Measurements from ENCODE around the gene TC2N. TPM values are rescaled to one million over a fixed set of nuclear protein-coding genes. Genes with fewer than 3 reads are reported as not detected.

The TC2N gene
- total and polyA plus RNA-seq, 5 donors = 7.1 to 17.4 (median 14.7) TPM

GRCh38 chr14:91793704-91794103 is 73.6 kb downstream of the TC2N start:
- H3K4me3 ChIP-seq (ENCODE audit: low read length) = no peak overlapping the region
- no peak overlapping the region for H3K27ac ChIP-seq (ENCODE audit: low read length)
- H3K27me3 ChIP-seq (ENCODE audit: control insufficient read depth, insufficient read depth) = no peaks in the 10 kb centered on the region
- intact Hi-C loops (cut with DNase I) = no loop called here
- ATAC-seq (no peak), DNase-seq (no peak)
- 86% methylated on average over 4 of the region's 4 CpGs for WGBS
- H3K9me3 ChIP-seq (ENCODE audit: control insufficient read depth, low read length) = no peaks in the 10 kb centered on the region
- H3K4me1 ChIP-seq (ENCODE audit: control insufficient read depth, insufficient read depth, low read length) = no peaks in the 10 kb centered on the region

DNA sequence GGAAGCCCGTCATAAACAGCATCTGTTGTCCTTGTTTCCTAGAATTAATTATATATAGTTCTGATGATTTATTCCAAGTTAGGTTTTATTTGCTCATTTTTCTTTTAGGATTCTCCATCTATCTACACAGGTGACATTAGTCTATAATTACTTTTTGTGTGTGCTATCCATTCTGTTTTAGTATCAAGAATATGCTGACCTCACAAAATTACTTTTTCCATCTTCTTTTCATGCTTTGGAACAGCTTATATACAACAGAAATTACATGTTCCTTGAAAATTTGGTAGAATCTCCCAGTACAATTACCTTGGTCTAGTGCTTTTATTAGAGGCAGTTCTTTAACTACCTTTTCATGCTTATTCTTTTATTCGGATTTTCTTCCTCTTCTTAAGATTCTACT is 81.1 kb downstream of the TC2N start:
- no peaks in the 10 kb centered on the region for H3K4me1 ChIP-seq (ENCODE audit: control insufficient read depth, insufficient read depth, low read length)
- DNase-seq (no peak), ATAC-seq (no peak)
- H3K9me3 ChIP-seq (ENCODE audit: control insufficient read depth, low read length) = no peaks in the 10 kb centered on the region
- WGBS = 91% methylated on average over 2 of the region's 2 CpGs
- H3K27me3 ChIP-seq (ENCODE audit: control insufficient read depth, insufficient read depth) = no peaks in the 10 kb centered on the region
- intact Hi-C loops (cut with DNase I) = no loop called here
- H3K27ac ChIP-seq (ENCODE audit: low read length) = no peak overlapping the region
- no peak overlapping the region for H3K4me3 ChIP-seq (ENCODE audit: low read length)

DNA sequence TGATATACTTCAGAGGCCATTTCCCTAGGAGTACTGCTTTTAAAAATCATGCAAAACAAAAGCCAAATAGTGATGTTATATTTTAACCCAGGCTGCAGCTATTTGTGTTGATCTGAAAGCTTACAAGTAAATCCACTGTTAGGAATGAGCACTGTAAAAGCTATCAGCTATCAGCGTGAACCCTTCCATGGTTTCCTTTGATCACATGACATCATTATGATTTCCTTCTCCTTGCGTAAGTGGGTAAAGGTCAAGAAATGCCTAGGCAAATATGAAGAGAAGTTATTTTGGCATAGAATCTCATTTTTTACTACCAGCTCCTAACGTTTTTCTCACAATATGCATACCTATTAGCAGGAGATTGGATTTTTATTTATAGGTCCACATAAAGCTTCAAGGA is 86.9 kb downstream of the TC2N start:
- intact Hi-C loops (cut with DNase I) = no loop called here

GRCh38 chr14:91778217-91778616 is 89.1 kb downstream of the TC2N start:
- DNase-seq (no peak), ATAC-seq (no peak)
- H3K27me3 ChIP-seq (ENCODE audit: control insufficient read depth, insufficient read depth) = no peaks in the 10 kb centered on the region
- H3K4me1 ChIP-seq (ENCODE audit: control insufficient read depth, insufficient read depth, low read length) = no peaks in the 10 kb centered on the region
- no peak overlapping the region for H3K27ac ChIP-seq (ENCODE audit: low read length)
- whole genome bisulfite sequencing = 96% methylated on average over 2 of the region's 2 CpGs
- intact Hi-C loops (cut with DNase I) = no loop called here
- no peaks in the 10 kb centered on the region for H3K9me3 ChIP-seq (ENCODE audit: control insufficient read depth, low read length)
- H3K4me3 ChIP-seq (ENCODE audit: low read length) = no peak overlapping the region

More for the DNA sequence above, 86.9 kb downstream of the TC2N start:
- Histone ChIP-seq H3K27ac (ENCODE audit: low read length) (no peak overlapping the region), H3K27me3 (ENCODE audit: control insufficient read depth, insufficient read depth) (no peaks in the 10 kb centered on the region), H3K4me3 (ENCODE audit: low read length) (no peak overlapping the region), H3K4me1 (ENCODE audit: control insufficient read depth, insufficient read depth, low read length) (no peaks in the 10 kb centered on the region), H3K9me3 (ENCODE audit: control insufficient read depth, low read length) (no peaks in the 10 kb centered on the region)
- WGBS = 43% methylated on average over 3 of the region's 3 CpGs
- no peak for DNase-seq
- no peak for ATAC-seq

- 70% methylated on average over 5 of the region's 5 CpGs for WGBS
- no peak overlapping the region for H3K4me3 ChIP-seq (ENCODE audit: low read length)
- ATAC-seq = no peak
- H3K27ac ChIP-seq (ENCODE audit: low read length) = no peak overlapping the region
- H3K4me1 ChIP-seq (ENCODE audit: control insufficient read depth, insufficient read depth, low read length) = no peaks in the 10 kb centered on the region
- no peak for DNase-seq
- no peaks in the 10 kb centered on the region for H3K9me3 ChIP-seq (ENCODE audit: control insufficient read depth, low read length)
- no peaks in the 10 kb centered on the region for H3K27me3 ChIP-seq (ENCODE audit: control insufficient read depth, insufficient read depth)
- intact Hi-C loops (cut with DNase I) = no loop called here
These were observed 92.9 kb downstream of the TC2N start for GRCh38 chr14:91774140-91775096.

DNA sequence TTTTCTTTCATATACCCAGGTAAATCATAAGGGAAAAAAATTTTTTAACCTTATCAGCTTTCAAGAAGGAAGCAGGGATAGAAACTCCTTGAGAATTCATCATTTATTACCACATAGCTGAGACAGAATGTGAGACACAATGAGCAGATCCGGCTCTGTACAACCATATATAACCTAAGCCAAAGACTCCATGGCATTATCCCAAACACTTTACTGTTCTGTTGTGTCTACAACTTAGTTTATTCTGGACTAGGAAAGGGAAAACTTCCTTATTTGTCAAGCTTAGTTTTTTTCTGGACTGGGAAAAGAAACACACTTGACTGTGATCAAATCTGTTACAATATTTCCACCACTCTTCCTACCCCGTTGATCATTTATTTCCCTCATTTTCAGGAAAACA is 97.2 kb downstream of the TC2N start:
- WGBS = 51% methylated on average over 2 of the region's 2 CpGs
- intact Hi-C loops (cut with DNase I) = no loop called here

GRCh38 chr14:91755570-91756295 is 111.6 kb downstream of the TC2N start:
- H3K27me3 ChIP-seq (ENCODE audit: control insufficient read depth, insufficient read depth) = no peaks in the 10 kb centered on the region
- no peak overlapping the region for H3K4me3 ChIP-seq (ENCODE audit: low read length)
- no peaks in the 10 kb centered on the region for H3K4me1 ChIP-seq (ENCODE audit: control insufficient read depth, insufficient read depth, low read length)
- intact Hi-C loops (cut with DNase I) = no loop called here
- peaks cover 3% of the 10 kb centered on the region for H3K9me3 ChIP-seq (ENCODE audit: control insufficient read depth, low read length)
- H3K27ac ChIP-seq (ENCODE audit: low read length) = no peak overlapping the region
- ATAC-seq (no peak), DNase-seq (no peak)
- 42% methylated on average over 4 of the region's 4 CpGs for WGBS

More for the DNA sequence above, 97.2 kb downstream of the TC2N start:
- no peaks in the 10 kb centered on the region for H3K9me3 ChIP-seq (ENCODE audit: control insufficient read depth, low read length)
- H3K27me3 ChIP-seq (ENCODE audit: control insufficient read depth, insufficient read depth) = no peaks in the 10 kb centered on the region
- H3K4me3 ChIP-seq (ENCODE audit: low read length) = no peak overlapping the region
- no peak for ATAC-seq
- H3K4me1 ChIP-seq (ENCODE audit: control insufficient read depth, insufficient read depth, low read length) = no peaks in the 10 kb centered on the region
- DNase-seq = no peak
- H3K27ac ChIP-seq (ENCODE audit: low read length) = no peak overlapping the region

DNA sequence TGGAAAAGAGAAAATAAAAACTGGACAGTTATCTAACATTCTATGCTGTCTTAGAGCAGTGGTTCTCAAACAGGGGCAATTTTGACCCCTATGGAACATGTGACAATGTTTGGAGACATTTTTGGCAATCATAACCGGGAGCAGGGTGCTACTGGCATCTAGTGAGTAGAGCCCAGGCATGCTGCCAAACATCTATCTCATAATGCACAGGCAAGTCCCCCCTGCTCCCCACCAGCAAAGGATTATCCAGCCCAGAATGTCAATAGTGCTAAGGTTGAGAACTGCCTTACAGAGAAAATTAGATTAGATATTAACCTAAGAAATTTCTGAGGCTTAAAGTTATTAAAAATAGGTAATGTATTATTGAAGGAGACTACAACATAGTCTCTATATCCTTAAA is 112.5 kb downstream of the TC2N start:
- intact Hi-C loops (cut with DNase I) = no loop called here
- Histone ChIP-seq H3K27ac (ENCODE audit: low read length) (peak overlapping the region; percentile 23), H3K9me3 (ENCODE audit: control insufficient read depth, low read length) (no peaks in the 10 kb centered on the region), H3K4me3 (ENCODE audit: low read length) (no peak overlapping the region), H3K4me1 (ENCODE audit: control insufficient read depth, insufficient read depth, low read length) (no peaks in the 10 kb centered on the region), H3K27me3 (ENCODE audit: control insufficient read depth, insufficient read depth) (no peaks in the 10 kb centered on the region)
- DNase-seq (no peak), ATAC-seq (no peak)
- WGBS = 9% methylated on average over 1 of the region's 1 CpG

GRCh38 chr14:91754185-91754584 is 113.2 kb downstream of the TC2N start:
- DNase-seq (no peak), ATAC-seq (no peak)
- Histone ChIP-seq H3K27me3 (ENCODE audit: control insufficient read depth, insufficient read depth) (no peaks in the 10 kb centered on the region), H3K9me3 (ENCODE audit: control insufficient read depth, low read length) (no peaks in the 10 kb centered on the region), H3K27ac (ENCODE audit: low read length) (no peak overlapping the region), H3K4me3 (ENCODE audit: low read length) (no peak overlapping the region), H3K4me1 (ENCODE audit: control insufficient read depth, insufficient read depth, low read length) (no peaks in the 10 kb centered on the region)
- intact Hi-C loops (cut with DNase I) = no loop called here
- 70% methylated on average over 1 of the region's 1 CpG for WGBS

DNA sequence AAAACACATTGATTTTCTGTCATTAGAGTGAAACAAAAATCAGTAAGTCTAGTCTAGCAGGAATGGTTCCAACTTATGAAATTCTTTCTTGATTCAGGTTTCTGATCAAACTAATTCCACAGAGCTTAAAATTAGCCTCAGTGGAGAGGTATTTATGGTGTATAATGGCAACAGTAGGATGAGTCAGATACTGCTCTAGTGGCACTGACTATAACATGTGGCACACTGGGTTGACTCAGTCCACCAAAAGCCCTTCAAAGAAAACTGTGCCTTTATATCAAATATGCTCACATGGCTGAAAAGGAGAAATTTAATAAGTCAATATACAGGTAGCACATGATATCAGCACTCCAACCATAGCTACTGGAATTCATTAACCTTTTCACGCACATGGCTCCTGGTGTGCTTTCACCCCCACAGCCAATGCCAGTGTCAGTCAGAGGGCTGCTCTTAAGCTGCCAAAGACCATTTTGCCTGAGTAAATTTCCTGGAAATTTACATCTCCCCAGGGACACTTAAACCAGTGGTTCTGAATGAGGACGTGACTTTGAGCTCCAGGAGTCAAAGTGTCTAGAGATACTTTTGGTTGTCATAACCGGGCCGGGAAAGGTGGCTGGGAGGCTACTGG is 113.7 kb downstream of the TC2N start:
- 53% methylated on average over 4 of the region's 4 CpGs for WGBS

GRCh38 chr14:91752961-91753360 is 114.4 kb downstream of the TC2N start:
- 38% methylated on average over 1 of the region's 1 CpG for WGBS
- Histone ChIP-seq H3K27me3 (ENCODE audit: control insufficient read depth, insufficient read depth) (no peaks in the 10 kb centered on the region), H3K9me3 (ENCODE audit: control insufficient read depth, low read length) (no peaks in the 10 kb centered on the region), H3K27ac (ENCODE audit: low read length) (peak overlapping the region; percentile 1), H3K4me1 (ENCODE audit: control insufficient read depth, insufficient read depth, low read length) (no peaks in the 10 kb centered on the region), H3K4me3 (ENCODE audit: low read length) (no peak overlapping the region)
- DNase-seq (no peak), ATAC-seq (no peak)
- intact Hi-C loops (cut with DNase I) = no loop called here

More for the DNA sequence above, 113.7 kb downstream of the TC2N start:
- Histone ChIP-seq H3K27me3 (ENCODE audit: control insufficient read depth, insufficient read depth) (no peaks in the 10 kb centered on the region), H3K4me1 (ENCODE audit: control insufficient read depth, insufficient read depth, low read length) (no peaks in the 10 kb centered on the region), H3K4me3 (ENCODE audit: low read length) (no peak overlapping the region), H3K9me3 (ENCODE audit: control insufficient read depth, low read length) (no peaks in the 10 kb centered on the region), H3K27ac (ENCODE audit: low read length) (peak overlapping the region; percentile 56)
- intact Hi-C loops (cut with DNase I) = no loop called here
- ATAC-seq (no peak), DNase-seq (no peak)
